GM12801 (cell line): ENCODE measurements around the gene EMD.

Source experiments
- TF ChIP-seq, protein P1 (sequence below): IDR thresholded peaks from one replicate; pipeline ENCODE4 v1.5.1; 2011; ENCODE audit warnings: control low read depth; ENCODE audit not compliant: insufficient read length; ENCODE audit errors: extremely low read depth

EMD gene

DNA sequence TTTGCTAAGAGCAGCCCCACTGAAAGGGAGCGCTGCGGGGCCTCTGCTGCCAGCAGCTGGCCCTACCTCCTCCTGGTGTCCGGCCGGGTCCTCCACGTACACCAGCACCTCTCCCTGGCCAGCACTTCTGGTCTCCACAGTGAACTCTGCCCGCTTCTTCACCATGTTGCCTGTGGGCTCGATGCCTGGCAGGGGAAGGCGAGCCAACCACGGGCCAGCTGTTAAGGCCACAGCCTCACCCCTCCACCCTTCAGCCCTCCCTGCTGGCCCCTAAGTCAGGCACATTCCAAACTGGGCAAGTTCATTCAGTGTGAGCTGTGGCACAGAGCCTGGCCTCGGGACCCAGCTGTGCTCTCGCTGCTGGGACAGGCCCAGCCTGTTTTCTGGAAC is 12.4 kb upstream of the EMD start:
- TF ChIP-seq, protein P1, sequence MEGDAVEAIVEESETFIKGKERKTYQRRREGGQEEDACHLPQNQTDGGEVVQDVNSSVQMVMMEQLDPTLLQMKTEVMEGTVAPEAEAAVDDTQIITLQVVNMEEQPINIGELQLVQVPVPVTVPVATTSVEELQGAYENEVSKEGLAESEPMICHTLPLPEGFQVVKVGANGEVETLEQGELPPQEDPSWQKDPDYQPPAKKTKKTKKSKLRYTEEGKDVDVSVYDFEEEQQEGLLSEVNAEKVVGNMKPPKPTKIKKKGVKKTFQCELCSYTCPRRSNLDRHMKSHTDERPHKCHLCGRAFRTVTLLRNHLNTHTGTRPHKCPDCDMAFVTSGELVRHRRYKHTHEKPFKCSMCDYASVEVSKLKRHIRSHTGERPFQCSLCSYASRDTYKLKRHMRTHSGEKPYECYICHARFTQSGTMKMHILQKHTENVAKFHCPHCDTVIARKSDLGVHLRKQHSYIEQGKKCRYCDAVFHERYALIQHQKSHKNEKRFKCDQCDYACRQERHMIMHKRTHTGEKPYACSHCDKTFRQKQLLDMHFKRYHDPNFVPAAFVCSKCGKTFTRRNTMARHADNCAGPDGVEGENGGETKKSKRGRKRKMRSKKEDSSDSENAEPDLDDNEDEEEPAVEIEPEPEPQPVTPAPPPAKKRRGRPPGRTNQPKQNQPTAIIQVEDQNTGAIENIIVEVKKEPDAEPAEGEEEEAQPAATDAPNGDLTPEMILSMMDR, result no peak

DNA sequence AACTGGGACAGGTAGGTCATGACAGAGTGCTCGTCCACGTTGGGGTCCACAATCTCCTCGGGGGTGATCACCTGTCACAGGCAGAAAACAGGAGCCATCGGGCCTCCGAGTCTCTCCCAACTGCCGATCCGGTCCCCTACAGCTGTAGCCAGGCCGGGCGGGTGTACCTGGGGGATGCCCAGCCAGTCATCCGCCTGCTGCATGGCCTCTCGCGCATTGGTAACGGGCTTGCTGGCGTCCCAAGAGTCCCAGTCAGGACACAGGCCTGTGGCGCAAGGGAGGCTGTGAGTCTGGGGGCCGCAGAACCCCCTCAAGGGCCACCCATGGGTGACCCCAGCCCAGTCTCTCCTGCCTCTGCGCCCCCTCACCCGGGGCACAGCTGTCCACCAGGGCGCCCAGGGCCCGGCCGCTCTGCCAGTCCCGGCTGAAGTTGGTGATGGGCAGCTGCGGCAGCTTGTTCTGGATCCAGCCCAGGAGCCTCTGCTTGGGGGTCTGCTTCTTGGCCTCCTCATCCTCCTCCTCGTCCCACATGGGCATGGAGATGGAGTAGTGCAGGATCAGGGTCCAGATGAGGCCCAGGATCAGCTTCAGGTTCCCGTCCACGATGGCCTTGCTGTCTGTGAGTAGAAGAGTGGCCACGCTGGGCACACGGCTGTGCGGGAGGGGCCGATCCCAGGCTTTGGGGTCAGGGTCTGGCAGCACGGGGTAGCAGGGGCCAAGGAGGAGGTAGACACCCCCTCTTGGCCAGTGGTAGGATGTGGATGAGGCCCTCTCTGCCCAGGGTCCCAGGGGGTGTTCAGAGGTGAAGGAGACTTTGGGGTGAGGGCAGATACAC is 11.4 kb upstream of the EMD start:
- TF ChIP-seq, protein P1, result no peak

DNA sequence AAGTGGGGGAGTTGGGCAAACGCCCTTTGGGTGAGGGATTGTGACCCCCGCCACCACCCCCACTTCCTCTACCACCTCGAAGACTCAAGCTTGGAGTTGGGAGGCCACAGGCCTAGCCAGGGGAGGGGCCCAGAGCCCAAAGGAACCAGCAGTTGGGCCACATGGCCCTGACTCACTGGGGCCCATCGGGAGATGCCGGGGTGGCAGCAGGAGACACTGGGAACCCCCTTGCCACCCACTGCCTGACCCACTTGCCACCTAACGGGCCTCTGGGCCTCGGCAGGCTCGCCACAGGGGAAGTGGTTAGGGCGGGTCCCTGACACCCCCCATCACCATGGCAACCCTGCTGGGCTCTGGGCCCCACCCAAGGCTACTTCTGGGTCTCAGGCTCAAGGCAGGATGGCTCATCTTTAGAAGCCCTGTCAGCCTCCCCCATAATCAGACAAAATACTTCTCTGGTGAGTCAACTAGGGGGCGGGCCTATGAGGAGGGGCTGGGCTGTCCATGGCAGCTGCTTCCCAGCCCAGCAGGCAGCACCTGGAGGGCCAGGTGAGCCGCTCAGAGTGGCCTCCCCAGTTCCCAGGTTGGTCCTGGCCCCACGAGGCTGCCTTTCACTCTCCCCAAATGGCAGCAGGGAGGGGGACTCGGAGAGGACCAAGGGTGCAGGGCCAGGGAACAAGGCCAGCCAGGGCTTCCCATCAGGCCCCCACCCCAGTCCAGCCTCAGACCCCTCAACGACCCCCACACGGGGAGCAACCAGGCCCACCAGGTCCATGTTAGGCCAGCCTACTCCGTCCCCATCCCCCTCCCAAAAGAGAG is 10.3 kb upstream of the EMD start:
- TF ChIP-seq, protein P1, result no peak

DNA sequence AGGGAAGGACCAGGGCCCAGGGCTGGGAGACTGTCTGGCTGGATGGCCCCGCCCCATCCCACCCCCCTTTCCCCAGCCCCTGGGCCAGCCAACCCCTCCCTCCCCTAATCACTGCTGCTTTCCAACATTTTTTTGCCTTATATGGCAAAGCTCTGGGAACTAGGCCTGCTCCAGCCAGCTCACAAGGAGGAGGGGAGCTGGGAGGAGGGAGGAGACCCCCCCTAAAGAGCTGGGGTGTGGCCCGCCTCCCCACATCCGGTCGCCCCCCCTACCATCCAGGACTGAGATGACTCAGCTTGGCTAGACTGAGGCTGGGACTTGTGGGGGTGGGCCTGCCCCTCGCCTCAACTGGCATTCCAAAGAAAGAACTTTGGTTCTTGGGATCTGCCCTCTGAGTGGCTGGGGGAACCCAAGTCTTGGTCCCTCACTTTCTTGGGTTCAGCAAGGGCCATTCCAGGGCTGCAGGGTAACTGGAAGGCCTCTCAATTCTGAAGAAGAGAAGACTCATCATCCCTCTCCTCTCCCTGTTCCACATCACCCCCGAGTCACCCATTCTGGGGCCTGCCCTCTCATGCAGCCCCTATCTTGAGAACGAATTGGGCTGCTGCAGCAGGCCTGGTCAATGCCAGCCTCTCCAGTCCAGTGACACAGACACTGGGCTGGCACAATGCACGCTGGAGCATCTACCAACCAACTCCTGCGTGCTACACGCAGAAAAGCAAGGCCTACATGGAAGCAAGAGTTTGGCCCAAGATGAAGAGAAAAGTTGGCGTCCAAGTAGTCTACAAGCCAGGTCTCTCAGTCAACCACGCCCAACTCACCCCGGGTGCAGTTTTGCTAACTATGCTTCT is 9.4 kb upstream of the EMD start:
- TF ChIP-seq, protein P1, result no peak

DNA sequence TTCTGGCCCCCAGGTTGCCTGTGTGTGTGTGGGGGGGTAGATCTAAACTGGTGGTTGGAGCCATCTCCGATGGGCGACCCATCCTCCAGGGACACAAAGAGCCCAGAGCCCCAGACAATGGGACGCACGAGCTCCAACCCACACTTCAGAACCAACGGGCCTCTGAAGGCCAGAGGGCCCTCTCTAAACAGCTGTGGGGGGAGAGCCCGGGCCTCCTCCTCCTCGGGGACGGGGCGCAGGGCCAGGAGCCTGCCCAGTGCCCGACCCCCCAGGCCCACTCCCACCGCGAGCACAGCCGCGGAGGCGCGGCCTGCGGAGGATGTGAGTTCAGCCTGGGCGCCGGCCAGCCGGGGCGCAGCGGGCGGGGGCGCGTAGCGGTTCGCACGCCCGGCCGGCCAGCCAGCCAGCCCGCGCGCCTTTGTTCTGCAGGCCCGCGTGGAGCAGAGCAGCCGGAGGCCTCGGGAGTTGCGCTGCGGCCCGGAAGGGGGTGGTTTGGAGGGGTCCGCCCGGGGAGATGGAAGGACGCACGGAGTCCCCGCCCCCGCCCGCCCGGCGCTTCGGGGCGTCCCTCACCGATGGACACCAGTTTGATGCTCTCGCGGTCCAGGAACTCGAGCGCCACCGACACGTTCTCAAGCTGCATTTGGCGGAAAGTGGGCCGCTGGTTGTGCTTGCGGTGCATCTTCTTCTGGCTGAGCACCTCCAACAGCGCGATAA is 8.6 kb upstream of the EMD start:
- TF ChIP-seq, protein P1, result no peak

DNA sequence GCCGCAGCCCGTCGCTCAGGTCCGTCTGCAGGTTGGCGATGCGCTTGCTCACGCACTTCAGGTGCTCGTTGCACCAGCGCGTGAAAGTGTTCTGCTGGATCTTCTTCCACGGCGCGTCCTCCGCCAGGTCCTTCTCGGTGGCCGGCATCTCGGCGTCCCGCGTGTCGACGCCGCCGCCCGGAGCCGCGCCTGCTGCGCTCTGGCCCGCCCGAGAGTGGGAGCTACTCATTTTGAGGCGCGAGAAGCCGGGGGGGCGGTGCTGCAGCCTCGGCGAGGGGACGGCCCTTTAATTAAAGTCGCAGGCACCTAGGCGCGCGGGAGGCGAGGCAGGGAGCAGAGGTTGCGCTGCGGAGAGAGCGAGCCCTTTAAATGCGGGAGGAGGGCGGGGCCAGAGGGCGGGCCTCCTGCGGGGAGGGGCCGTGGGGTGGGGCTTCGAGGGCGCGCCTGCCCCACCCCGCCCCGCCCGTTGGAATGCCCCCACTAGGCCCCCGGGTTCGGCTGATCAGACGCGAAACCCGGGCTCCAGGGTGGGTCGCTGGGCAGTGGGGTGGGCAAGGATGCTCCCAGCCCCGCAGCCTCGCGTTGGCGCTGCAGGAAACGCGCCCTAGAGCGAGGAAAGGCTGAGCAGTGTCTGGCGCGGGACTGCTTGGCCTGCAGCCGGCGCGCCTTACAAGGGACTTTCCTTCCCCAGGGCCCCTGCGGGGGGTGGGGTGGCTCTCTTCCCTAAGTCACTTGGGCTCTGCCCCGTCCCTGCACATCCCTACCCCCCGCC is 7.9 kb upstream of the EMD start:
- TF ChIP-seq, protein P1, result no peak
